CD4-positive, alpha-beta T cell treated with Interleukin-15 for 1 hour (primary cell): ENCODE results near the gene DDX39B.
"Not testable (repeated sequence)": the region's sequence is repeated elsewhere in the genome, so short reads cannot be mapped to it uniquely, and the experiment has no call there.

Source experiments
- DNase-seq: peaks from one replicate; pipeline ENCODE4 v3.0.0-alpha.2; 2020

DDX39B gene

GRCh38 chr6:31525932-31526591, 15.7 kb downstream of the DDX39B start:
- DNase-seq: no peak

DNA sequence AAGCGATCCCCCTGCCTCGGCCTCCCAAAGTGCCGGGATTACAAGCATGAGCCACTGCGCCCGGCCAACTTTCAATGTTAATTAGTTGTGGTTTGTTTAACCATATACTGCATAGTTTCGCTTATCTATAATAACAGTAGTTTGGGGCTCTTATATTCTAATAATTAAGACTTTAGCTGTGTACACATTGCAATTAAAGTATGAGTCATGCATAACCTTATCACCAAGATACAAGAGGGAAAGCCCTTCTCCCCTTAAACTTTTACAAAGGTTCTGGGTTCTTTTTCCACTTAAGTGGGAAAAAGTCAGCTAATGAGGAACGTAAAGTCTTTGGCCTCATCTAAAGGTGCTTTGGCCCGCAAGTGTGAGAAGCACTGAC, 16.3 kb downstream of the DDX39B start:
- DNase-seq: no peak

- no peak for DNase-seq
These were observed 20.0 kb downstream of the DDX39B start for GRCh38 chr6:31521835-31522234.

GRCh38 chr6:31513456-31514165, 28.2 kb downstream of the DDX39B start:
- DNase-seq: no peak

GRCh38 chr6:31510007-31510406, 31.8 kb downstream of the DDX39B start:
- DNase-seq: no peak

DNA sequence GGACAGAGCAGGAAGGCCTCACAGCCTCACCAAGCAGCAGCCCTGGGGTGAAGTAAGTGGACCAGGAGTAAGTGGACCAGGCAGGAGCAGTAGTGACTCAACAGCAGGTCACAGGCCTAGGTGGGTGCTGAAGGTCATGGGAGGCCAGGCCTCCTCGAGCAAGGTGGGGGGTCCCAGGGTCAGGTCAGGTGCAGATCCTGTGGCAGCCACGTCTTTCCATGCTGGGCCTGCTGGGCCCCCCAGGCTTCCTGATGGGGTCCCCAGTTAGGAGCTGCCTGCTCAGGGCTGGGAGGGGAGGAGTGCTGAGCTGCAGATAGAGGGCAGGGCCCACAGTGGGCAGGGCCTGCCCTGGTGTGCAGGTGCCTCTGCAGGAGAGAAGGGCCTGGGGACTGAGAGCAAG, 32.8 kb downstream of the DDX39B start:
- not testable (repeated sequence) for DNase-seq

- no peak for DNase-seq
These were observed 39.2 kb downstream of the DDX39B start for GRCh38 chr6:31502586-31502985.

GRCh38 chr6:31499648-31500047, 42.2 kb downstream of the DDX39B start:
- DNase-seq: not testable (repeated sequence)

GRCh38 chr6:31498748-31499147, 43.1 kb downstream of the DDX39B start:
- no peak for DNase-seq

DNA sequence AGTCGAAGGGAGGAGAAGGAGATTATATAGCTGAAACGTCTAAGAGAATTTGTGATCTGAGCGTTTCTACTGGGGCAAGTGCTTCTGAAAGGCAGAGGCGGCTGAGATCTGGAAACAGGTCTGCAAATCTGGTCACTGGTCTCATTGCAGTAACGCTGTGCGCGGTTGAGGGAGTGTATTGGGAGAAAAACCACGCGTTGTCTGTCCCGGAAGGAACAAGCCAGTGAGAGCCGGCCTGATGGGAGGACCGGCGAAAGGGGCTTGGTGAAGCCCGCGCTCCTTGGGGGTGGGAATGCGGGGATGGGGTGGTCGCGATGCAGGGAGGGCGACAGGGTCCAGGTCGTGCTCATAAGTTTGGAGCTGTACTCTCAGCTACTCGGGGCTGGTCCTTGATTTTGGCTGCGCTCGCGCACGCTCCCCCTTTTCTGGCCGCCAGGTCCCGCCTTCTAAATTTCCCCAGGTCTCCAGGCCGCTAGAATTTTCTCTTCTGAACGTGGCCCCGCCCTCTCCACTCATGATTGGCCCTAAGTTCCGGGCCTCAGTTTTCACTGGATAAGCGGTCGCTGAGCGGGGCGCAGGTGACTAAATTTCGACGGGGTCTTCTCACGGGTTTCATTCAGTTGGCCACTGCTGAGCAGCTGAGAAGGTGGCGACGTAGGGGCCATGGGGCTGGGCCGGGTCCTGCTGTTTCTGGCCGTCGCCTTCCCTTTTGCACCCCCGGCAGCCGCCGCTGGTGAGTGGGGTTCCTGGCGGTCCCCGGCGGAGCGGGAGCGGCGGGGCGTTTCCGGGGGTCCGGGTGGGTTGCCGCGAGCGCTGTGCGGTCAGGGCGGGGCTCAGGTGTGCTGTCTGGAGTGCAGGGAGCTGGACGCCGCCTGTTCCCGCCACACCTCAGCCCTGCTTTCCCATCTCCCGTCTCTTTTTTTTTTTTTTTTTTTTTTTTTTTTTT, 44.0 kb downstream of the DDX39B start, which contains the start of gene MICB:
Gene MICB (plus strand): TSS at position 615 of the 946 bp plus-strand sequence. CDS start 49 bp downstream, at position 664.
- DNase-seq: peak; percentile 82

- DNase-seq: not testable (repeated sequence)
These were observed 45.0 kb downstream of the DDX39B start for GRCh38 chr6:31496826-31497225.

- DNase-seq: no peak
These were observed 46.2 kb downstream of the DDX39B start for GRCh38 chr6:31495580-31495979.

DNA sequence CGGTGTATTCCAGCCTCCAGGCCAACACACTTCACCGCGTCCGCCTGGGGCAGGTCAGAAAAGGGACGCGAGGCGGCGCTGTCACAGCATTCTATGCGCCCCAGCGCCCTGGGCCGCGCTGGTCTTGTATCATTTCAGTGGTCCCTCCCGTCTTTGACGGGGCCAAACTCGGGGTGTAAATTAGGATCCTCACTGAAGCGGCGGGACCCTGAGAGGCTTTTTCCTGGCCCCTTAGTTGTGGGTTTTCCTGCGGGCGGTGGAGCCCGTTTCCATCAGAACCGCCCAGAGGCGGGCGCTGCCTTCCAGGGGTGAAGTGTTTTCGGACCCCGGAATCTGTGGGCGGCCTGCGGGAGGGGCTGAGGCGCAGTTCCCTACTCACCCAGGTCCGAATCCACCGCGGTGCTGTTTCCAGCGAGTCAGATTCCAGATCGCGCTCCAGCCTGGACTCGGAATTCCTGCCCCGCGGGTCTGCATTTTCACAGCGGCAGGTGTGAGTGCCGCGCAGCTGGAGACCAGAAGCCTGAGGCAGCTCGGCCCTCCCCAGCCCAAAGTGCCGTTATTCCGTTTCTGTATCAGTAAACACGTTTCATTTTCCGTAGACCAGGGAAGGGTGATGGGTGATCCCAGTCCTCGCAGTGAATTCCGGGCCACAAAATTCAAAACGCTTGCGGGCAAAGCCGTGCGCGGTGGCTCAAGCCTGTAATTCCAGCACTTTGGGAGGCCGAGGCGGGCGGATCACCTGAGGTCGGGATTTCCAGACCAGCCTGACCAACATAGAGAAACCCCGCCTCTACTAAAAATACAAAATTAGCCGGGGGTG, 47.7 kb downstream of the DDX39B start:
- peak; percentile 67 for DNase-seq

DNA sequence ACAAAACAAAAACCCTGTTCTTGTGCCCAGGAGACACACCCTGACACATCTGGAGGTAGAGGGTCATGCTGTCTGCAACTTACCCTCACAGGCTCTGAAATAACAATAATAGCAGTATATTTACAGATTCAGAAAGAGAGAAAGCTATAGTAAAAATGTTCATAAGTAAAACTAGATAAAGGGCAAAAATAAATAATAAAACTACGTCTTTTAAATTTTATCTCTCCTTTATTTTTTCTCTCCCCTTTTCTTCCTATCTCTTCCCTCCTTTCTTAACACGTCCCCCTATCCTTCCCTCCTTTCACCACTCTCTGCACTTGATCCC, 48.3 kb downstream of the DDX39B start:
- not testable (repeated sequence) for DNase-seq

GRCh38 chr6:31490115-31490873, 51.5 kb downstream of the DDX39B start:
- no peak for DNase-seq

DNA sequence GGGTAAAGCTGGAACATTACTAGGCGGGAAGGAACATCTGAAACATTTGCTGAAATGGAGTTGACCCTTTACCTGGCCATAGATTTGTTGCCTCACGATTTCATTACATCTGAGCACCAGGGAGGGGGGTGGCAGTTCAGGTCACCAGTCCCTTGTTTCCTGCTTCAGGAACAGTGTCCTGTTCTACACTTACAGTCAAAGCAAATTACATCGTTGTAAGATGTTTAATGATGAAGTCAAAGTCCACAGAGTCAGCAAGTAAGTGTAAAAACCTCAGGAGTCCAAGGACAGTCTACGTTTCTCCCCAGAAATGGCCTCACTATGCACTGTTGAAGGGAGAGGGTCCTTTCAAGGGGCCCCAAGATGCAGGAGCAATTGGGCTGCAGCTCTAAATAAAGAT, 52.7 kb downstream of the DDX39B start:
- no peak for DNase-seq

GRCh38 chr6:31487674-31488073, 54.1 kb downstream of the DDX39B start:
- DNase-seq: not testable (repeated sequence)

DNA sequence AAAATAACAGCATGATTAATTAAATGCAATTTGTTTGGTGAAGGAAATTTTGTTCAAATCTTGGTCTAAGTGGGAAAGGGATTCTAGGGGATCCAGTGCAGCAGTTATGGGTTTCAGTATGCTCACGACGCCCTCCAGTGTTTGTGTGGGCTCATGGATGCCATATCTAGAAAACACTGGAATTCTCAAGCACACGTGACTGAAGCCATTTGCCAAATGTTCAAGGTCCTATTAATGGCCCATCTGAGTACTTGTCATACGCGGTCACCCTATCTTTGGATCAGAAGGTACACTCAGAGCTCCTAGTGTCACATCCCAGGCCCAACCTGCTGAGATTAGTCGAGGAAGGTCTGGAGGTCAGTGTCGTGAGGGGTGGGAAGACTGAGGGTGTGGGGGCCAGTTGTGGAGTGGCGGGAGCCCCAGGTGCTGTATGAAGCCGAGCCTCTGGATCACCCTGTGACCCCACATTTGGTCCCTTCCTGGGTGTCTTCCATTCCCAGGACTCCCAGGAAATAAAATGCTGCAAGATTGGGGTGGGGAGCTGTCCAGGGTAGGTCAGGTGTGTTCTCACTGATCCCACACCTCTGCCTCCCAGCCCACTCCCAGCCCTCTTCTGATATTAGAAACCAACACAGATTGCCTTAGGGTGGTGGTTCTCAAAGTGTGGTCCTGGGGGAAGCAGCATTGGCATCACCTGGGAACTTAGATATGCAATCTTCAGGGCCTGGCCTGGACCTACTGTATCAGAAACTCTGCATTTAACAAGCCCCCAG, 55.6 kb downstream of the DDX39B start:
- DNase-seq: not testable (repeated sequence)

DNA sequence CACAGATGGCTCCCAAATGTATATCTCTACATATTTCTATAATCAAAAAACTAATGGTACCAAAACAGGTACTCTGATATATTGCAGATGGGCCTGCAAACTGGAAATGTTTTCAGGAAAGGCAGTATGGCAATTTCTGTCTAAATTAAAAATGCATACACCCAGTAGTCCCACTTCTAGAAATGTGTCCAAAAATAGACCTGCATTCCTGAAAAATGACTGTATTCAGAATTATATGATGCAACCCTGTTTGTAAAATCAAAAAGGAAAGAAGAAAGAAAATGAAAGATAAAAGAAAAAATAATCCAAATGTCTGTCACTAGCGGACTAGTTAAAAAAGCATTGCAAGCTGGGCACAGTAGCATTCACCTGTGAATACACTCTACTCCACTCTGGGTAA, 56.7 kb downstream of the DDX39B start:
- DNase-seq: no peak

- no peak for DNase-seq
These were observed 58.4 kb downstream of the DDX39B start for GRCh38 chr6:31483392-31483791.

DNA sequence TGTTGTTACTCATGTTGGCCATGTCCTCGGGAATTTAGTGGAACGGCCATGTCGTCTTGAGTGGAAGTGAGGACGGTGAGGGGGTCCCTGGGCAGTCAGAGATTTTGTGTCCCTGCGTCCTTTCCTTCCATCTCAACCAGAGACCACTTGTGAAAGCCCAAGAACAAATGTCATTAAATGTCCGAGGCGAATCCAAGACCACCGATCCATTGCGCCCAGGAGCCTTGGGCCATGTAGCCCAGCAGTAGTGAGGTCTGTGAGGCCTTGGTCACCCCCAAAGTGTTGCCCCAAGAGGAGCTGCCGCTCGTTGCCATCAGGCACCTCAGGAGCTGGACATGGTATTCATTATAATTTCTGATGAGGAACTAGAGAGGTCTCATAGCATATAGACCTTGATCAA, 61.2 kb downstream of the DDX39B start:
- DNase-seq: no peak
